Suppressor macrophage treated with lipopolysaccharide for 4 hours (primary cell): ENCODE measurements around the gene KRT31.
A peak's percentile ranks its signal among the peaks of the same experiment; 100 is the strongest.
"Not testable (repeated sequence)": the region's sequence is repeated elsewhere in the genome, so short reads cannot be mapped to it uniquely, and the experiment has no call there.

Experiments used
- DNase-seq: peaks from one replicate; pipeline ENCODE4 v3.0.0-alpha.2; 2020

KRT31 gene

GRCh38 chr17:41417127-41417526 lies 19.7 kb upstream of the KRT31 start:
- DNase-seq: no peak

GRCh38 chr17:41416479-41416878 lies 19.1 kb upstream of the KRT31 start:
- no peak for DNase-seq

- no peak for DNase-seq
These were observed 18.5 kb upstream of the KRT31 start for GRCh38 chr17:41415833-41416335.

GRCh38 chr17:41415411-41415810 lies 18.0 kb upstream of the KRT31 start:
- no peak for DNase-seq

GRCh38 chr17:41413982-41414381 lies 16.6 kb upstream of the KRT31 start:
- no peak for DNase-seq

- no peak for DNase-seq
These were observed 16.0 kb upstream of the KRT31 start for GRCh38 chr17:41413353-41413957.

GRCh38 chr17:41411072-41411840 lies 13.8 kb upstream of the KRT31 start:
- no peak for DNase-seq

- no peak for DNase-seq
These were observed 9.8 kb upstream of the KRT31 start for GRCh38 chr17:41407226-41407625.

- no peak for DNase-seq
These were observed 8.8 kb upstream of the KRT31 start for GRCh38 chr17:41406205-41406604.

GRCh38 chr17:41404024-41404671 lies 6.7 kb upstream of the KRT31 start:
- peak; percentile 73 for DNase-seq

- no peak for DNase-seq
These were observed 6.1 kb upstream of the KRT31 start for GRCh38 chr17:41403404-41404023.

- DNase-seq: no peak
These were observed 4.8 kb upstream of the KRT31 start for GRCh38 chr17:41402161-41402560.

- no peak for DNase-seq
These were observed 1.1 kb downstream of the KRT31 start for GRCh38 chr17:41396340-41396739.

- DNase-seq: no peak
These were observed 1.8 kb downstream of the KRT31 start for GRCh38 chr17:41395611-41396010.

GRCh38 chr17:41395044-41395443 lies 2.4 kb downstream of the KRT31 start:
- DNase-seq: not testable (repeated sequence)

- no peak for DNase-seq
These were observed 3.0 kb downstream of the KRT31 start for GRCh38 chr17:41394254-41394996.

- no peak for DNase-seq
These were observed 3.6 kb downstream of the KRT31 start for GRCh38 chr17:41393826-41394225.

GRCh38 chr17:41393294-41393693 lies 4.1 kb downstream of the KRT31 start:
- no peak for DNase-seq

GRCh38 chr17:41392278-41392677 lies 5.1 kb downstream of the KRT31 start:
- no peak for DNase-seq

GRCh38 chr17:41391535-41391934 lies 5.9 kb downstream of the KRT31 start:
- DNase-seq: no peak

- DNase-seq: no peak
These were observed 6.9 kb downstream of the KRT31 start for GRCh38 chr17:41390411-41390938.

GRCh38 chr17:41387670-41388069 lies 9.7 kb downstream of the KRT31 start:
- no peak for DNase-seq

- no peak for DNase-seq
These were observed 11.2 kb downstream of the KRT31 start for GRCh38 chr17:41386227-41386626.
